ENCODE measurements around the gene KCTD3. TPM values are rescaled to one million over a fixed set of nuclear protein-coding genes. Genes with fewer than 3 reads are reported as not detected.
A peak's percentile ranks its signal among the peaks of the same experiment; 100 is the strongest.

The KCTD3 gene
- polyA plus RNA-seq, 12 donors = 37.3 to 62.1 (median 48.8) TPM; not detected in 1

- no peak for DNase-seq
These were observed 36.2 kb downstream of the KCTD3 start for GRCh38 chr1:215603319-215603718.

DNA sequence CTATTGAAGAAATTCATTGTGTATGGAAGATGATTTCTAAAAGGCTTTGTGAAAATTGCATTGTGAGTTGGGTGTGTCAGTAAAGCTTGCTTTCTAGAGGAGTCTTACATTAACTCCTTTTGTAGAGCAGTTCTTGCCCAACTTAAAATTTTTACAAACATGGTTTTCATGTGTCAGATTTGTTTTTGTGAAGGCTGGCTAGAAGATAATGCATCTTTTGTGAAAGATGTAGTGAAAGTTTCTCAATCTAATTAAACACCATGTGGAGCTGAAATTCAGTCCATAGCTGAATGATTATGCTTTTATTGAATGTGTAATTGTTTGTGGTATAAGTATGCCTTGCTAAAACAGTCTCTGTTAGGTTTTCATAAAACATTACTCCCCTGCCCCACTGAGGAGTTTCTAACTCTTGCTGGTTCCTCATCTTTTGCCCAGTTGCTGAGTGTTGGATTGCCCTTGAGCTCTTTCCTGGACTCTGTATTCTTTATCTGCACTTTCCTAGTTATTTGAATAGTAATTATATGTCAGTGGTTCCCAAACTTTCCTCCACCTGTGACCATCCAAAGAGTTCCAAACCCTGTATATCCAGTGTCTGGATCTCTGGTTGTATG, 38.0 kb downstream of the KCTD3 start:
- DNase-seq = no peak

DNA sequence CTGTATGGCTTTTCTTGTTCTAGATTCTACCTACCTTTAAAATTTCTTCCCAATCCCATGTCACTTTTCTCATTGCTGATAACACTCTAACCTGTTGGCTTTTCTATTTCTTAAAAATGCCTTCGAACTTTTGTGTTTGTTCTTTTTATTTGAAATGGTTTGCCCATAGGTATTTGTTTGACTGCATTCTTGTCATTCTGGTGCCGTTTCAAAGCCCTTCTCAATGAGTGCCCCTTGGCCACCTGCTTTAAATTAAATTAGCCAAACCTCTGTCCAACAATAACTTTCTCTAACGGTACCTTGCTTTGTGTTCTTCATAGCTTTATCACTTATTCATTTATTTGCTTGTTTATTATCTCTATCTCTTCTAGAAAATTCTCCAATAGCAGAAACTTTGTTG, 38.9 kb downstream of the KCTD3 start:
- no peak for DNase-seq

GRCh38 chr1:215606564-215607168, 39.6 kb downstream of the KCTD3 start:
- no peak for DNase-seq

DNA sequence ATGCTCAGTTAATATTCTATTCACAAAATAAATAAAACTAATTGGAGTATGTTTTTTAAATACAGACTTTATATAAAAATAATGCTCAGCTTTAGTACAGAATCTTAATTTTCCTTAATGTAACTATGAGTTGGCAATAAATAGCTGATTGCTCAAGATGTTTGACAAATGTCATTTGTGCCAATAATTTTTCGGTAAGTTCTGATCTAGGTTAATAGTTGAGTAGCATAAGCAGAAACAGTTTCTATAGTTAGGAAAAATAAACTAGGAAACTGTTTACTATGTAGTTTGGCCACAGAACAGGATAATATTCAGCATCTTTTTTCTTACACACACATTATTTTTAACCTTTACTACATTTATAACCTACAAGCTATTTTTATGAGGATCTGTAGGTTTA, 40.3 kb downstream of the KCTD3 start:
- DNase-seq = no peak

DNA sequence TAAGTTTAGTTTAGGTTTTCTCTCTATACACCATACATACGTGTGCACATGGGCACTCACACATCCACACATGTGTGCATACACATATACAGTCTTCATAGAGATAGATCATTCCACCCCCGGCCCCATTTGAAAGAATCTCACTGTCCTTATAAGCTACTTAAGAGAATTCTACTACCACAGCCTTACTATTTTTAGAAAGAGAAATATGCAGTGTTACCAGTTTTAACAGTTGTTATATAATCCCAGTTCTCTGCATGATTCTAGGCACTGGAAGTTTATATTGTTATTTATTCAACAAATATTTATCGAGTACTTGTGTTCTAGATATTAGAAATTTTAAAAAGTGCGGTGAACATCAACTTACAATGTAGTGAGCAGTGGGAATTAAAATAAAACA, 41.5 kb downstream of the KCTD3 start:
- no peak for DNase-seq

DNA sequence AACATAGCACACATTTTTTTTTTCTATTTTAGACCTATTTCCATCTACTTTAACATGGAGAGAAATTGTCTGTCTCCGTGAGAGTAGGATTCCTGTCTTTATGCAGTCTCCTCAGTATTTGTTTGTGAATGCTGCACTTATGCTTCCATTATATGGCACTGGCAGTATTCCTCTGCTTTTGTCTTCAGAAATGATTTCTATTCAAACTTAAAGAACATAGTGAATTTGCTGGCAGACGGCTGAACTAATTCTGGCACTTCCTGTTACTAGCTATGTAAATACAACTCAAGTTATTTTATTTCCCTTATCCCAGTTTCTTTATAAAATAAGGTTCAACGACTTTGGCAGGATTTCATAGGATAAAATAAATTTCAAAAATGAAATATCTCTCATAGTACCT, 45.3 kb downstream of the KCTD3 start:
- no peak for DNase-seq

DNA sequence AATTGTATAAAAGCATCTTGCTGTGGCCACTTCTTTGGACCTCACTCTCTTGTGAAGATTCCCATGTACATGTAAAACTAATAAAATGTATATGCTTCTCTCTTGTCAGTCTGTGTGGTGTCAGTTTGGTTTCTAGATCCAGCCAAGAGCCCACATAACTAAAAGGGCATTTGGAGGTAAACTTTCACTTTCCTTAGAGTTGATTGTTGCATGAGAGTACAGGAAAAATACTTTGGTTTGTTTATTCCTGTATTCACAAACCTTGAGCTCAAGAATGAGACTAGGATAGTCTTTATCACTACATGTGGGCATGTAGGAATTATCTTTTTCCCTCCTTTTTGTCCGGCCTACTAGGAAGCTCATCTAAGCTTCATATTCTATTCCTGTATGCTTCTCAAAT, 50.9 kb downstream of the KCTD3 start:
- DNase-seq = no peak

DNA sequence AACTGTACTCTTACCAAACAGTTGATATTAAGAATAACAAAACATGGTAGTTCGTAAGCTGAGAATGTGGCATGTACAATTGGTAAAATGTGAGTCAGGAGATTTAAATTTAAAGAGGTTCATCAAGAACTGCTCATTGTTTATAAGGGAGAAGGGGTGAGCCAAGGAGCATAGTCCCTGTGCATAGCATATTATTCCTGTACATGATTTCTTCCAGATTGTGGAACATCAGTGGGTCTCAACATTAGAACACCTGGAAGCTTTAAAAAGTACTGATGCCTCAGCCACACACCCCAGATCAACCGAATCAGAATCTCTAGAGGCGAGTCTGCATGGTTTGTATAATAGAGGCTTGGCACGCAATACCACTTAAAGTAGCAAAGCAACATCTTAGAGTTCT, 56.1 kb downstream of the KCTD3 start:
- no peak for DNase-seq

DNA sequence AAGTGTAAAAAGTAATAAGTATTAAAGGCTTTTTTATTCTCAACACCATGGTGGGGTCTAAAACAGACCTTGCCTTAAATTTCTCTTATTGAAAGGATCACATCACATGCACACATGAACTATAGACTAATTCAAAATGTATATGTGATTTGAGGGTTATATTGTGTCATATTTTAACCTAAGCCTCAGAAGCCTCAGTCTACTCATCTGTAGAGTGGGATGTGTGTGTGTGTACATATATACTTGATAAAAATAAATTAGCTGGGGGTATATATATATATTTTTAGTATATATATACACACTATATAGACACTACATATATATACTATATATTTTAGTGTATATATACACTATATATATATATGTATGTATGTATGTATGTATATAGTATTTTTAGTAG, 58.8 kb downstream of the KCTD3 start:
- no peak for DNase-seq

- no peak for DNase-seq
These were observed 63.9 kb downstream of the KCTD3 start for GRCh38 chr1:215631040-215631439.

GRCh38 chr1:215631489-215631888, 64.4 kb downstream of the KCTD3 start:
- DNase-seq = no peak

DNA sequence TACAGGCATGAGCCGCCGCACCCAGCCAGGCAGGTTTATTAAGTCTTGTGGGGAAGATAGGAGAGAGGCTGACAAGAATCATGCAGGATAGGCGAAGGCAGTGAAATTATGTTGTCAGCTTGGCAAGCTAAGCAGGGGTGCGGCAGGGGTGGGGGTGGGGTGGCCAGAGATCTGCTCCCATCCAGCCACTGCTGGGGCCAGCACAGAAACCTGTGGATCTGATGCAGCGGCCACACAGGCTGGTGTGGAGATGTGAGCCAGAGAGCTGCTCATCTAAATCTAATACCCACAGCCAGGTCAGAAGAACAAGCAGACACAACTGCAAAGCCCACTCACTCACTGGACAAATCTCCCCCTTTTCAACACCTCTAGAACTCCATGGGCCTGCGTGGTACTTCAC, 68.7 kb downstream of the KCTD3 start:
- no peak for DNase-seq

- DNase-seq = peak; percentile 11
These were observed 69.3 kb downstream of the KCTD3 start for GRCh38 chr1:215636258-215636965.

DNA sequence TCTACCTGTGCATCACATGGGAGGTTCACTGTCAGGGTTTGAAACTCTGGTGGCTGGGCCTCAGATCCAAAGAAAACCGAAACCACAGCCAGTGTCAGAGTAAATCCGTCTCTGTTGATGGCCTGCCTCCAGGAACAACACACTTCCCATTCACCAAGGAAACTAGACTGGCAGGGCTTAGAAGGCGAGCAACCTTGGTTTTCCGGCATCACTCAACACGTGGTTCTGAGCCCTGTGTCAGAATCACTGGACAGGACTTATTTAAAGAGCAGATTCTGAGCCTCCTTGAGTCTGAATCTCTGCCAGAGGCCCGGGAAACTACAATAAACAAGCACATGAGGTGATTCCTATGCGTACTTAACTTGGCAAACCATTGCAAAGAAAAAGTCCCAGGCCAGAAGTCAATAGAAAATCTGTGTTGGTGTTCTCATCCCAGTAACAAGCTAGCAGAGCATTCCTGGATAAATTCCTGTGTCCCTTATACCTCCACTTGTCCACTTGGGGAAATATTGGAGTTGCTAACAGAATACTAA, 70.0 kb downstream of the KCTD3 start:
- DNase-seq = peak; percentile 56

- no peak for DNase-seq
These were observed 73.5 kb downstream of the KCTD3 start for GRCh38 chr1:215640429-215641148.

- DNase-seq = no peak
These were observed 76.7 kb downstream of the KCTD3 start for GRCh38 chr1:215643592-215644321.

DNA sequence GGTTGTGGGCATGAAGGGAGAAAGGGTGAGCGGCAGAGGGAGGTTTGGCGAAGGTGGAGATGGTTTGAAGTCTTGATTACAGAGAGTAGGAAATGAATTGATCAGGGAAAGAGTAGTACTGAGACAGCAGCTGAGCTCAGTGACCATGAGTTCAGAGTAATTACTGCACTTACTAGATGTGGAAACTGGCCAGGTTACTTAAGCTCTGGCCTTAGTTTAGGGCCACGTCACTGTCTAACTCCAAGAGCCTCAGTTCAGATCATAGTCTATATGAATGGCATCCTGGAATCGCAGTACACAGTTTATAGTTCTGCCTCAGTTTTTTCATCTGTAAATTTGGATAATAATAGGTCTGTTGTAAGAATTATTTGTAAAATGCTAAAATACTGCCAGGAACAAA, 78.1 kb downstream of the KCTD3 start:
- no peak for DNase-seq

DNA sequence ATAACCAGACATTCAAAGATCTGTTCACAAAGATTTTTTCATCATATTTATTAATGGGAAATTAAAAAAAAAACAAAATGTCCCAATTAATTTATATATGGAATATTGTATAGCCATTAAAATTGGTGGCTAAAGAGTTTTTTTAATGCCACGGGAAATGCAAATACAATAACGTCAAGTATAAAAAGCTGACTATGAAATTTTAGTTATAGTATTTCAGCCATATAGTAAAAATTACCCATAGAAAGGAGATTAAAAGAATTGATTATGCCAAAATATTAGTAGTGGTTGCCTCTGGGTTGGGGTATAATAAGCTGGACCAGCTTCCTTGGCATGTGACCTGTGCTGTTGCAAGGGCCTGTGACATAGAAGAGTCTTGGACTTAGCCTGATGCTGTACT, 78.8 kb downstream of the KCTD3 start:
- no peak for DNase-seq

- DNase-seq = no peak
These were observed 80.6 kb downstream of the KCTD3 start for GRCh38 chr1:215647738-215648137.

GRCh38 chr1:215648957-215649356, 81.9 kb downstream of the KCTD3 start:
- no peak for DNase-seq

Measured in muscle of arm (tissue), 12 donors.